ENCODE results near the gene CDIP1.
"Not testable (repeated sequence)": the region's sequence is repeated elsewhere in the genome, so short reads cannot be mapped to it uniquely, and the experiment has no call there.

DNA sequence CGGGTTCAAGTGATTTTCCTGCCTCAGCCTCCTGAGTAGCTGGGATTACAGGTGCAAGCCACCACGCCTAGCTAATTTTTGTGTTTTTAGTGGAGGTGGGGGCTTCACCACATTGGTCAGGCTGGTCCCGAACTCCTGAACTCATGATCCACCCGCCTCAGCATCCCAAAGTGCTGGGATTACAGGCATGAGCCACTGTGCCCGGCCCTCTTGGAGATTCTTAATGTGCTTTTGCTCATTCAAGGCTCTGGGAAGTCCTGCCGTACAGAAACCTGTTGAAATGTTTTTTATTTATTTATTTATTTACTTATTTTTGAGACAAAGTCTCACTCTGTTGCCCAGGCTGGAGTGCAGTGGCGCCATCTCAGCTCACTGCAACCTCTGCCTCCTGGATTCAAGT is 35.4 kb upstream of the CDIP1 start:
- TF ChIP-seq POLR2A, EP300 (IDR thresholded peaks at IDR 0.05): not testable (repeated sequence)
- TF ChIP-seq, protein P1, sequence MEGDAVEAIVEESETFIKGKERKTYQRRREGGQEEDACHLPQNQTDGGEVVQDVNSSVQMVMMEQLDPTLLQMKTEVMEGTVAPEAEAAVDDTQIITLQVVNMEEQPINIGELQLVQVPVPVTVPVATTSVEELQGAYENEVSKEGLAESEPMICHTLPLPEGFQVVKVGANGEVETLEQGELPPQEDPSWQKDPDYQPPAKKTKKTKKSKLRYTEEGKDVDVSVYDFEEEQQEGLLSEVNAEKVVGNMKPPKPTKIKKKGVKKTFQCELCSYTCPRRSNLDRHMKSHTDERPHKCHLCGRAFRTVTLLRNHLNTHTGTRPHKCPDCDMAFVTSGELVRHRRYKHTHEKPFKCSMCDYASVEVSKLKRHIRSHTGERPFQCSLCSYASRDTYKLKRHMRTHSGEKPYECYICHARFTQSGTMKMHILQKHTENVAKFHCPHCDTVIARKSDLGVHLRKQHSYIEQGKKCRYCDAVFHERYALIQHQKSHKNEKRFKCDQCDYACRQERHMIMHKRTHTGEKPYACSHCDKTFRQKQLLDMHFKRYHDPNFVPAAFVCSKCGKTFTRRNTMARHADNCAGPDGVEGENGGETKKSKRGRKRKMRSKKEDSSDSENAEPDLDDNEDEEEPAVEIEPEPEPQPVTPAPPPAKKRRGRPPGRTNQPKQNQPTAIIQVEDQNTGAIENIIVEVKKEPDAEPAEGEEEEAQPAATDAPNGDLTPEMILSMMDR (IDR thresholded peaks at IDR 0.05) = not testable (repeated sequence)
